Neural cell (in vitro differentiated cells): Measurements from ENCODE around the gene TM2D3. TPM values are rescaled to one million over a fixed set of nuclear protein-coding genes. Genes with fewer than 3 reads are reported as not detected.
"Not testable (repeated sequence)": the region's sequence is repeated elsewhere in the genome, so short reads cannot be mapped to it uniquely, and the experiment has no call there.

ENCODE experiments used
- H2AFZ ChIP-seq: fragments of 200-600, 300-800 bp; sonication (generic), shearing (Covaris generic); 2 replicates; pipeline ENCODE4 v1.6.0; 2014; ENCODE audit warnings: low read depth, mild to moderate bottlenecking, antibody characterized with exemption, low read length, moderate library complexity
- H3F3A ChIP-seq: fragments of 200-600 bp; shearing (Covaris generic); 2 replicates; pipeline ENCODE4 v1.6.1; 2016; ENCODE audit warnings: mild to moderate bottlenecking, moderate library complexity, mixed read lengths, antibody characterized with exemption, low read length; ENCODE audit not compliant: insufficient read depth, poor library complexity, severe bottlenecking
- H3K27ac ChIP-seq: fragments of 200-600, 300-800 bp; sonication (generic), shearing (Covaris generic); 2 replicates; pipeline ENCODE4 v1.5.1; 2014; ENCODE audit warnings: mild to moderate bottlenecking, low read length, moderate library complexity
- H3K27me3 ChIP-seq: fragments of 300-800, 200-600 bp; sonication (generic), shearing (Covaris generic); 2 replicates; pipeline ENCODE4 v1.6.0; 2014; ENCODE audit warnings: mild to moderate bottlenecking, low read depth, low read length, moderate library complexity; ENCODE audit not compliant: insufficient read depth
- H3K36me3 ChIP-seq: fragments of 300-800, 200-600 bp; sonication (generic), shearing (Covaris generic); 2 replicates; pipeline ENCODE4 v1.5.1; 2014; ENCODE audit warnings: mild to moderate bottlenecking, antibody characterized with exemption, low read length, moderate library complexity; ENCODE audit not compliant: insufficient read depth
- H3K4me2 ChIP-seq: fragments of 300-800, 200-600 bp; sonication (generic), shearing (Covaris generic); 2 replicates; pipeline ENCODE4 v1.6.0; 2014; ENCODE audit warnings: mild to moderate bottlenecking, low read length
- H3K4me3 ChIP-seq: fragments of 300-800, 200-600 bp; sonication (generic), shearing (Covaris generic); 2 replicates; pipeline ENCODE4 v1.5.1; 2014; ENCODE audit warnings: mild to moderate bottlenecking, low read length, moderate library complexity
- H3K79me2 ChIP-seq: fragments of 200-600 bp; shearing (Covaris generic); replicated peaks from 2 replicates; pipeline ENCODE4 v1.6.0; 2014; ENCODE audit warnings: mild to moderate bottlenecking, low read length, moderate library complexity; ENCODE audit not compliant: insufficient read depth
- H3K9ac ChIP-seq: fragments of 300-800, 200-600 bp; sonication (generic), shearing (Covaris generic); 2 replicates; pipeline ENCODE4 v1.6.1; 2016; ENCODE audit warnings: mild to moderate bottlenecking, low read length, mixed read lengths
- H3K9me2 ChIP-seq: fragments of 200-600 bp; shearing (Covaris generic); 2 replicates; pipeline ENCODE4 v1.6.1; 2016; ENCODE audit warnings: mild to moderate bottlenecking, low read length, mixed read lengths; ENCODE audit not compliant: insufficient read depth
- H3K9me3 ChIP-seq: fragments of 200-600, 300-800 bp; sonication (generic), shearing (Covaris generic); 2 replicates; pipeline ENCODE4 v1.6.1; 2016; ENCODE audit warnings: mild to moderate bottlenecking, mixed run types, low read length, moderate library complexity, mixed read lengths
- H4K20me1 ChIP-seq: fragments of 200-600 bp; shearing (Covaris generic); 2 replicates; pipeline ENCODE4 v1.6.1; 2016; ENCODE audit warnings: mild to moderate bottlenecking, mixed run types; ENCODE audit not compliant: insufficient read depth
- EP300 ChIP-seq: fragments of 450-650 bp; conservative IDR thresholded peaks from 2 replicates; pipeline ENCODE4 v1.6.1; 2014; ENCODE audit warnings: antibody characterized with exemption, mild to moderate bottlenecking, moderate library complexity; ENCODE audit not compliant: poor library complexity, severe bottlenecking
- EZH2 ChIP-seq: fragments of 200-600, 300-800 bp; shearing (Covaris generic), sonication (generic); IDR thresholded peaks from 2 replicates; pipeline ENCODE4 v1.6.1; 2014; ENCODE audit warnings: antibody characterized with exemption, low read length, borderline replicate concordance, mild to moderate bottlenecking; ENCODE audit not compliant: insufficient read depth, poor library complexity, severe bottlenecking
- MXI1 ChIP-seq: fragments of 450-650 bp; conservative IDR thresholded peaks from 2 replicates; pipeline ENCODE4 v1.6.1; 2014; ENCODE audit warnings: antibody characterized with exemption, mild to moderate bottlenecking; ENCODE audit not compliant: poor library complexity, severe bottlenecking
- POLR2AphosphoS5 ChIP-seq: IDR thresholded peaks from 2 replicates; pipeline ENCODE4 v1.6.1; 2012
- RAD21 ChIP-seq: fragments of 450-650 bp; conservative IDR thresholded peaks from 2 replicates; pipeline ENCODE4 v1.6.1; 2014; ENCODE audit warnings: antibody characterized with exemption, mild to moderate bottlenecking, moderate library complexity
- REST ChIP-seq: IDR thresholded peaks from 2 replicates; pipeline ENCODE4 v1.6.1; 2012; ENCODE audit warnings: borderline replicate concordance
- SMC3 ChIP-seq: fragments of 450-650 bp; conservative IDR thresholded peaks from 2 replicates; pipeline ENCODE4 v1.6.1; 2014; ENCODE audit warnings: antibody characterized with exemption, mild to moderate bottlenecking, moderate library complexity; ENCODE audit not compliant: poor library complexity
- TAF1 ChIP-seq: IDR thresholded peaks from 2 replicates; pipeline ENCODE4 v1.6.1; 2012; ENCODE audit warnings: low read depth
- polyA plus RNA-seq: library from polyadenylated mRNA; depleted of rRNA; stranded (reverse); fragments of >200 nt; gene quantifications from 2 replicates; pipeline ENCODE4 v1.2.3, GENCODE V29; 2014
- TF ChIP-seq, protein P1 (sequence below): fragments of 450-650 bp; IDR thresholded peaks from 2 replicates; pipeline ENCODE4 v1.5.1; 2014; ENCODE audit warnings: antibody characterized with exemption, mild to moderate bottlenecking, moderate library complexity; ENCODE audit not compliant: poor library complexity, severe bottlenecking

TM2D3 gene
- polyA plus RNA-seq, 1 donor from 2014 or later = 343 TPM

- no peaks in the 10 kb centered on the region for H3K9me2 ChIP-seq
- no peaks in the 10 kb centered on the region for H3K9me3 ChIP-seq
- no peaks in the 10 kb centered on the region for H4K20me1 ChIP-seq
- no peak overlapping the region for H3K4me3 ChIP-seq
- H3K79me2 ChIP-seq = no peaks in the 10 kb centered on the region
- H3K27me3 ChIP-seq = no peaks in the 10 kb centered on the region
- no peak overlapping the region for H3K27ac ChIP-seq
- H3K36me3 ChIP-seq = no peaks in the 10 kb centered on the region
- H3K4me2 ChIP-seq = no peak overlapping the region
- no peaks in the 10 kb centered on the region for H3F3A ChIP-seq
- TF ChIP-seq POLR2AphosphoS5 (no peak), EZH2 (no peak), TAF1 (no peak), REST (no peak), MXI1 (no peak), RAD21 (no peak), EP300 (no peak), SMC3 (no peak)
- TF ChIP-seq, protein P1, sequence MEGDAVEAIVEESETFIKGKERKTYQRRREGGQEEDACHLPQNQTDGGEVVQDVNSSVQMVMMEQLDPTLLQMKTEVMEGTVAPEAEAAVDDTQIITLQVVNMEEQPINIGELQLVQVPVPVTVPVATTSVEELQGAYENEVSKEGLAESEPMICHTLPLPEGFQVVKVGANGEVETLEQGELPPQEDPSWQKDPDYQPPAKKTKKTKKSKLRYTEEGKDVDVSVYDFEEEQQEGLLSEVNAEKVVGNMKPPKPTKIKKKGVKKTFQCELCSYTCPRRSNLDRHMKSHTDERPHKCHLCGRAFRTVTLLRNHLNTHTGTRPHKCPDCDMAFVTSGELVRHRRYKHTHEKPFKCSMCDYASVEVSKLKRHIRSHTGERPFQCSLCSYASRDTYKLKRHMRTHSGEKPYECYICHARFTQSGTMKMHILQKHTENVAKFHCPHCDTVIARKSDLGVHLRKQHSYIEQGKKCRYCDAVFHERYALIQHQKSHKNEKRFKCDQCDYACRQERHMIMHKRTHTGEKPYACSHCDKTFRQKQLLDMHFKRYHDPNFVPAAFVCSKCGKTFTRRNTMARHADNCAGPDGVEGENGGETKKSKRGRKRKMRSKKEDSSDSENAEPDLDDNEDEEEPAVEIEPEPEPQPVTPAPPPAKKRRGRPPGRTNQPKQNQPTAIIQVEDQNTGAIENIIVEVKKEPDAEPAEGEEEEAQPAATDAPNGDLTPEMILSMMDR = no peak
- H3K9ac ChIP-seq = no peak overlapping the region
- no peak overlapping the region for H2AFZ ChIP-seq
These were observed 6.0 kb upstream of the TM2D3 start for GRCh38 chr15:101657968-101658784.

DNA sequence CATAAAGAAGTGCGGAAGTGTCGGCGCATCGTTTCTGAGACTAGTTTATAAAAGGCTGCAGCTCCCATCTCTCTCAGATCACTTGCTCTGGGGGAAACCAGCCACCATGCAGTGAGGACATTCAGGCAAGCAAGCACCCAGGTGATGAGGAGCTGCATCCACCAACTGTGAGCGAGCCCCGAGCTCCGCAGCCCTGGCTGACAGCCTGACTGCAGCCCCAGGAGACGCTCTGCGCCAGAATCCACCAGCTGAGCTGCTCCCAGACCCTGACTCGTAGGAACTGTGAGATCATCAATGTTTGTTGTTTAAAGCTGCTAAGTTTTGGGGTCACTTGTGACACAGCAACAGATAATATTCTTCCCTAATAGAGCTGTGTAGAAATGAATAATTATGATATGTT is 5.0 kb upstream of the TM2D3 start:
- no peak overlapping the region for H3K4me2 ChIP-seq
- H3K79me2 ChIP-seq = no peaks in the 10 kb centered on the region
- no peak overlapping the region for H3K4me3 ChIP-seq
- H3K9ac ChIP-seq = no peak overlapping the region
- no peaks in the 10 kb centered on the region for H3K27me3 ChIP-seq
- TF ChIP-seq RAD21 (no peak), TAF1 (no peak), REST (no peak), POLR2AphosphoS5 (no peak), MXI1 (no peak), SMC3 (no peak), EZH2 (no peak), EP300 (no peak)
- TF ChIP-seq, protein P1 = no peak
- H3K27ac ChIP-seq = no peak overlapping the region
- H3K9me3 ChIP-seq = no peaks in the 10 kb centered on the region
- no peaks in the 10 kb centered on the region for H3K9me2 ChIP-seq
- H4K20me1 ChIP-seq = no peaks in the 10 kb centered on the region
- no peaks in the 10 kb centered on the region for H3K36me3 ChIP-seq
- H2AFZ ChIP-seq = no peak overlapping the region
- no peaks in the 10 kb centered on the region for H3F3A ChIP-seq

DNA sequence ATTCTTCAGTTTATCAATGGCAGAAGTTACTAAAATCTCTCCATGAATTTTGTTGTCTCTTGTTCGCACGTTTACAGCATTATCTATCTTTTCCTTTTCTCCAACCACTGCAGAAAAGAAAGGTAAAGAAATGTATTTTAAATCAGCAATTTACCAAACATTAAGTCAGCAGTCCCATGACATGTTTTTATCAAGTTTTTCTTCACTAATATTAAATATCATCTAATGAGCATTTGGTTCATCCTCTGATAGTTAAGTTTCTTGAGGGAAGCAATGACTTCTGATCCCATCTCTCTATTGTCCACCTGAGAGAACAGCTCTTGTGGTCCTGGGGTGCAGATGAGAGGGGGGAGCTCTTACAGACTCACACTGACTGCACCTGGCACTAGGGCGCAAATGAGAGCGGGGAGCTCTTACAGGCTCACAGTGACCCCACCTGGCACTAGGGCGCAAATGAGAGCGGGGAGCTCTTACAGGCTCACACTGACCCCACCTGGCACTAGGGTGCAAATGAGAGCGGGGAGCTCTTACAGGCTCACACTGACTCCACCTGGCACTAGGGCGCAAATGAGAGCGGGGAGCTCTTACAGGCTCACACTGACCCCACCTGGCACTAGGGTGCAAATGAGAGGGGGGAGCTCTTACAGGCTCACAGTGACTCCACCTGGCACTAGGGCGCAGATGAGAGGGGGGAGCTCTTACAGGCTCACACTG is 2.6 kb upstream of the TM2D3 start:
- not testable (repeated sequence) for H3K4me3 ChIP-seq, H3K9ac ChIP-seq, H3K9me3 ChIP-seq, H3F3A ChIP-seq, H3K4me2 ChIP-seq, H3K27ac ChIP-seq, H2AFZ ChIP-seq, H3K27me3 ChIP-seq, H3K9me2 ChIP-seq, H4K20me1 ChIP-seq, H3K36me3 ChIP-seq
- H3K79me2 ChIP-seq = peaks cover 19% of the 10 kb centered on the region
